GM12874 (cell line): ENCODE results near the gene LONP2.

Experiments
- TF ChIP-seq, protein P1 (sequence below): IDR thresholded peaks from 2 replicates; pipeline ENCODE4 v1.5.1; 2011; ENCODE audit warnings: low read depth, mild to moderate bottlenecking, control low read depth, low read length, moderate library complexity; ENCODE audit not compliant: insufficient read depth

Gene LONP2

DNA sequence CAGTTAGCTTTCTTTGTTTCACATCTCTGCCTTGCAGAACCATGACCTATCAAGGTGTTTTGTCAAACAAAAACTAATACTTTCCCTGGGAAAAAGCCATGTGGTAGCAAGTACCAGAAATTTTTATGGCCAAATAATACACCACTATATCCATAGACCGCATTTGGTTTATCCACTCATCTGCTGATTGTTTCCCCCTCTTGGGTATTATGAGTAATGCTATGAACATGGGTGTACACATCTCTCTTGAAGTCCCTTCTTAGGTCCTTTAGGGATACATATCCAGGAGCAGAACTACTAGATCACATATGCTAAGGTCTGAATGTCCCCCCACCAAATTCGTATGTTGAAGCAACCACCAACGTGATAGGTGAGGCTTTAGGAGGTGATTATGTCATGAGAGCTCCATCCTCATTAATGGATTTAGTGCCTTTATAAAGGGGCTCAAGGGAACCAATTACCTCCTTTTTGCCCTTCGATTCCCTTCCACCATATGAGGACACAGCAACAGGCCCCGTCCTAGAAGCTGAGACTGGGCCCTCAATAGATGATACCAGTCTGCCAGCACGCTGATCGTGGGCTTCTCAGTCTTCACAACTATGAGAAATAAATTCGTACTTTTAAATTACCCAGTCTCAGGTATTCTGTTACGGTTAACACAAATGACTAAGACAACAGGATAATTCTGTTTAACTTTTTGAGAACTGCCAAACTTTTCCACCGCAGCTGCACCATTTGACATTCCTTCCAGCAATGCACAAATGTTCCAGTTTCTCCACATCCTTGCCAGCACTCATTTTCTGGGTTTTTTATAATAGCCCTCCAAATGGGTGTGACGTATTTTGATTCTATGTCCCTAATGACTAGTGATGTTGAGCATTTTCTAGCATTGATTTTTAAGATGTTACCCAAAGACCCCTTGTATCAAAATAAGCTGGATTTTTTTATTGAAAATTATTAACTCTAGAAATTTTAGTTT is 111.1 kb downstream of the LONP2 start:
- TF ChIP-seq, protein P1, sequence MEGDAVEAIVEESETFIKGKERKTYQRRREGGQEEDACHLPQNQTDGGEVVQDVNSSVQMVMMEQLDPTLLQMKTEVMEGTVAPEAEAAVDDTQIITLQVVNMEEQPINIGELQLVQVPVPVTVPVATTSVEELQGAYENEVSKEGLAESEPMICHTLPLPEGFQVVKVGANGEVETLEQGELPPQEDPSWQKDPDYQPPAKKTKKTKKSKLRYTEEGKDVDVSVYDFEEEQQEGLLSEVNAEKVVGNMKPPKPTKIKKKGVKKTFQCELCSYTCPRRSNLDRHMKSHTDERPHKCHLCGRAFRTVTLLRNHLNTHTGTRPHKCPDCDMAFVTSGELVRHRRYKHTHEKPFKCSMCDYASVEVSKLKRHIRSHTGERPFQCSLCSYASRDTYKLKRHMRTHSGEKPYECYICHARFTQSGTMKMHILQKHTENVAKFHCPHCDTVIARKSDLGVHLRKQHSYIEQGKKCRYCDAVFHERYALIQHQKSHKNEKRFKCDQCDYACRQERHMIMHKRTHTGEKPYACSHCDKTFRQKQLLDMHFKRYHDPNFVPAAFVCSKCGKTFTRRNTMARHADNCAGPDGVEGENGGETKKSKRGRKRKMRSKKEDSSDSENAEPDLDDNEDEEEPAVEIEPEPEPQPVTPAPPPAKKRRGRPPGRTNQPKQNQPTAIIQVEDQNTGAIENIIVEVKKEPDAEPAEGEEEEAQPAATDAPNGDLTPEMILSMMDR = no peak

DNA sequence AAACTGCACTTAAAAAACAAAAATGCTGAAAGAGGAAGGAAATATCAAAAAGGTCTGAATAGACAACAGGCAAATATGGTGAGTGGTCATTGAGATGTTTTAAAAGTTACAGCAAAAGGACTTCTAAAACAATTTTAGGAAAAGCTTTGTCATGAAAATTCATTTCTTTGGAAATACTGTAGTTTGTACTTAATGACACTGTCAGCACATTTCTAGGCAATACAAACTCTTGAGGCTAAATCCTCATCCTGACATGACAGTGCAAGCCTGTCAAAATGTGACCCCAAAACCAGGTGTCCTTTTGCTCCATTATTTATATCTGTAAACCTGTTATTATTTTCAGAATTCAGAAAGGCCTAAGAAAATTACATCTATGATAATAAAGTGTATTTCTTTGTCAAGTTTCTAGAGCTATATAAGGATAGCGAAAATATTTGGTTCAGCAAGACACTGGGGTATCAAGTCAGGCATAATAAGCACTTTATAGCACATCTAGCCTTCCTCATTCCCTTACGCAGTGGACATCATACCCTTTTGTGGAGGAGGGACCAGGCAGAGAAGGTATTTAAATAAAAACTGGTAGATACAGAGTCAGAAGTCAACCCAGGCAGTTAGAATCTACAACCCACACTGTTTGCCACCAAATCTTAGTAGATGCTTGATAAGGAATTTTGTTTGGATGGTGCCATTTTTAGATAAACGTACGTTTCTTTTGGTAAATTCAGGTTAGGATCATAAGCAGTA is 112.7 kb downstream of the LONP2 start:
- TF ChIP-seq, protein P1 = no peak

DNA sequence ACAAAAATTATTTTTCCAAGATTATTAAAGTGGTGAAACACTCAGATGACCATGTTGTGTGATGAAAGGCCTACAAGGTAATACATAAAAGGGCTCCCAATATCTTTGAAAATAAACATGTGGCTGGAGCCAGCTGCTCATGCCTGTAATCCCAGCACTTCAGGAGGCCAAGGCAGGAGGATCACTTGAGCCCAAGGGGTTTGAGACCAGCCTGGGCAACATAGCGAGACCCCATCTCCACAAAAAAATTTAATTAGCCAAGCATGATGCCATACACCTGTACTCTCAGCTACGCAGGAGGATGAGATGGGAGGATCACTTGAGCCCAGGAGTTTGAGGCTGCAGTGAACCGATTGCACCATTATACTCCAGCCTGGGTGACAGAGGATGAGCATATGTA is 114.3 kb downstream of the LONP2 start:
- TF ChIP-seq, protein P1 = no peak

DNA sequence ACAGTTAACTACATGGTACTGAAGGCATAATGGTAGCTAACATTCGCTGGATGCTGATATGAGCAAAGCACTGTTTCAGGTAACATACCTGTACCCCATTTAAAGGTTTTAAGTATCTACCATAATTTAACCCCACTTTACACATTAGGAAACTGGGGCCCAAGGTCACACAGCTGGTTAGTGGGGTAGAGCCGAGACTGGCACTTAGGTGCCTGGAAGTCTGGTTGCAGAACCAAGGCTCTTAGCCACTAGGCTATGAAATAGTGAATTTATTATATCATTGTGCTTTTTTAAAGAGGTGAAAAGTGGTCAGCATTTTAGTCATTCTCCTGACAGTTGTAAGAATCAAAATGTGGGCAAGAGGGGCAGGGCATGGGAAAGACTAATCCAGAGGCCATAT is 115.9 kb downstream of the LONP2 start:
- TF ChIP-seq, protein P1 = no peak

DNA sequence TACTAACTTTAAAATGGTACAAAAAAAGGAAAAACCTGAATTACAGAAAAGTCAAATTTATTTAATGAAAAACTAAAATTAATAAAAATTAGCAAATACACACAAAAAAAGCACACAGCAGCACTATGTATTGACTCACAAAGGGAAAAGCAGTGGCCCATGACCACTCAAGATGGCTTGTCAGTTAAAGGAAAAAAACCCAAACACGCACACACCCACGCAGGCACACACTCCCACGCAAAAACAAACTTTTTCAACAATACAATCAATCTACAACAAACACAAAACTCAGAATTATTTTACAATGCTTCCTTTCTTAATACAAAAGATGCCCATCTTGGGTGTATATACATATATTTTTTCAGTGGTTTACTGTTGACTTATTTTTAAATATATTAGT is 116.9 kb downstream of the LONP2 start:
- TF ChIP-seq, protein P1 = no peak

GRCh38 chr16:48361540-48362144 is 117.5 kb downstream of the LONP2 start:
- TF ChIP-seq, protein P1 = no peak

DNA sequence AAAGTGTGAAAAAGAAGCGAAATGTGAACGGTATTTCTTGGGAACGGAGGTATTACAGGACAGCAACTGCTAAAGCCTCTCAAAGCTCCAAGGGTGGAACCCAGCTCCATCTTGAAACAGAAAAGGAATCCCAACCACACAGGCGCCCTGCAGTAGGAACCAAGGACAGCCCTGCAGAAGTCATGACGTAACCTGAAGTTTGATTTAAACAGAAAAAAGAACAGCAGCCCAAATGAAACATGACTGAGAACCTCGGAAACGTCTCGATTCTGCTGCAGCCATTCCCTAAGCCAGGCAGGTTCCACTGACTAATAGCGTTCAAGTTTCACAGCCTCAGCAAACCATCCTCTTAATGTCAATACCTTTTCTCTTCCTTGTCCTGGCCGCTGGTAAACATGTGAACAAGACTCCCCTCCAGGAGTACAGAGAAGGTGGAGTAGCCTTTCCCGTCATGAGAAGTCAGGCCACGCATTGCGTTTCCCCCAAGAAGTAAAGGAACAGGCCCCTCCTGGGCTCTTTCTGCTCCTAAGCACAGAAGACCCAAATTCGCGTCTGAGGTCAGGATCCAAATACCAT is 121.0 kb downstream of the LONP2 start:
- TF ChIP-seq, protein P1 = no peak
